Ureter (tissue), 1 donor: ENCODE data around the gene SLC13A4. TPM values are rescaled to one million over a fixed set of nuclear protein-coding genes. Genes with fewer than 3 reads are reported as not detected.
"Not testable (repeated sequence)": the region's sequence is repeated elsewhere in the genome, so short reads cannot be mapped to it uniquely, and the experiment has no call there.

ENCODE experiments used
- DNase-seq: peaks from one replicate; pipeline ENCODE4 v3.0.0-alpha.2; 2020; ENCODE audit warnings: low spot score
- total RNA-seq: library from RNA; stranded (reverse); gene quantifications from one replicate; pipeline ENCODE4 v1.2.4, GENCODE V29; 2023
- donor health status: DM: yes; HTN: yes; CAD: no.

SLC13A4 gene
- total RNA-seq, 1 donor from 2014 or later: 0.13 TPM

DNA sequence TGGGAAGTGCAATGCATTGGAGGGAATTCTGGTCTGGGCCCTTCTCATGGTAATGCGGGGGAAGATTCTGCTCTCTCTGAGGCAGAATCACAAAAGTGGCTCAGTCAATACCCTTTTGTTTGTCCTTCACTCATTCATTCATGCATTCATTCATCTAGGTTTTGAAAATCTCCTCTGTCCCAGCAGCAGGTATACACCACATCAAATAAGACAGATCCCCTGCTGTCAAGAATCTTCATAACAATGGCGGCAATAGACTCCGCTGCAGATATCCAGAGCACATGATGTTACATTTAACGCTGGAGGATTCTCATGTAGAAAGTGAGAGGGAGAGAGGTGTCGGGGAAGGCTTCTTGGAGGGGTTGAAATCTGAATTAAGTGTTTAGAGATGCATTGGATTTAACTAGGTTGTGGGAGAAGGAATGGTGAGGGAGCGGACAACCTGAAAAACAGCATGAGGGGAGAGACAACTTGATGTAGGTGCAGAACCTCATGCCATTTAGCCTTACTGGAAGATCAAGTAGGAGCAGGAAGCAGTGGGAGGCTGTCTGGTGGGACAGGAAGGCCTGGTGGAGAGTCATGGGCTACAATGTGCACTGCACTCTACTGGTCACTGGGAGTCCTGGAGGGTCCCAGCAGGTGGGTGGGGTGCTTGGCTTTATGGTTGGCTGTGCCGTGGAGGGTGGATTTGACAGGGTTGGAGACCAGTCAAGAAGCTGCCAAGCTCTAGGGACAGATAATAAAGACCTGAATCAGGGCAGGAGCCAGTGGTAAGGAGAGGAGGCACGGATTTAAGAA lies 25.8 kb upstream of the SLC13A4 start:
- DNase-seq: no peak

DNA sequence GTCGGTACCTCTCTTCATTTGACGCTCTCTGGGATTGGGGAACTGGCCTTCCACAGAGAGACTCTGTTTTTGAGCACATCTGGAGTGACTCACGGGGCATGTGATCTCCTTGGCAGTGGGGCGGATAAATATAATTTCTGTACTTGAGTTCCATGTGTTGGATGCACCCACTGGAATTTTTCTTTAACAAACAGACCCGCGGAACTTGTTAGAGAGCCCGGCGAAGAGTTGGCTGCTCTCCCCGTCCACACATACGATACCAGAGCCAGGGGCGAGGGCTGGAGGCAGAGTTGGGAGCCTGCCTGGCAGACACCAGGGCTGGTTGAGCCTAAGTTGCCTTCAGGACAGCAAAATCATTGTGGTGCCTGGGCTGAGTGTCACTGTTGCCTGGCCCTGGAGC lies 20.8 kb upstream of the SLC13A4 start, which contains the start of gene FAM180A:
Gene FAM180A, minus strand, starts transcription at position 44 of the 400 bp plus-strand sequence. CDS start 233 bp downstream, outside the sequence.
- DNase-seq: peak; percentile 54

DNA sequence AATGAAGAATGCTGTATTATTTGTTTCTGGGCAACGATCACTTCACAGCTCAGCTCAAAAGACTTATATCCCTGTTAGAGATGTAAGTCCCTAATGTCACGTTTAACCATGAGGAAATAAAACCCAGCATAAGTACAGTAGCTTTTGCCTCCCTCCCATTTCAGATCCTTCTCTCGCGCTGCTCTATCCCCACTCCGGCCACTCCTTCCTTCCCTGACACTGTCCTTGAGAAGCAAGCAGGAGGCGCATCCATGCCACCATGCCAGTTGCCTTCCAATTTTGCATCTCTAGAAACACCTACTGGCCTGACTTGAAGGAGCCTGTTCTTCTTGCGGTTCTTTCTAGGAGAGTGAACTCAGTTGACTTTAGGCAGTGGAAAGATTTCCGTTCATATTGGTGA lies 19.4 kb upstream of the SLC13A4 start:
- no peak for DNase-seq

GRCh38 chr7:135745703-135746312 lies 17.8 kb upstream of the SLC13A4 start:
- DNase-seq: no peak

DNA sequence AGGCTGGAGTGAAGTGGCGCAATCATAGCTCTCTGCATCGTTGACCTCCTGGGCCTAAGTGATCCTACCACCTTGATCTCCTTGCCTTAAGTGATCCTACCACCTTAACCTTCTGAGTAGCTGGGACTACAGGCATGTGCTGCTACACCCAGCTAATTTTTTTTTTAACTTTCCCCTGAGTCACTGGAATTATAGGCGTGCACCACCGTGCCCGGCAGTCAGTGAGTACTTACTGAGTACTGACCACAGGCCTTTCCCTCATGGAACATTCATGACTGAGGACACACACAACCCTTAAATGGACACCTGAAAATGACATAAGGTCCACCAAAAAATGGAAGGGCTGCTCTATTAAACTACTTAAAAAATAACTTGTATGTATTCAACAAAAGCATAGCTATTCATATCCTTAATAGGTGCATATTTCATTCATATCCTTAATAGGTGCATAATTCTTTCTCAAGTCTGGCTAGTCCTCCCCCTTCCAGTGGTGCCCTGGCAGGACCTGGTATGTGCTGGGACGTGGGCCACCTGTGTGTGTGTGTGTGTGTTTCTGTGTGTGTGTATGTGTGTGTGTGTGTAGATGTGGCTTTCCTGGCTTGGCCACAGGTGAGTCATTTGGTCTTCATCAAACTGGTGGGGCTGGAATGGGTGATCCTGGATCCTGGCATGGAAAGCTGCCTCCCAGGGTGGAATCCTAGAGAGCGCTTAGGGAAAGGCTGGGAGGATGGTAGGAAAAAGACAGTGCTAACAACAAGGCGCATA lies 17.1 kb upstream of the SLC13A4 start:
- DNase-seq: no peak

- DNase-seq: no peak
Observed at GRCh38 chr7:135743907-135744731, 16.1 kb upstream of the SLC13A4 start.

GRCh38 chr7:135742371-135742770 lies 14.4 kb upstream of the SLC13A4 start:
- DNase-seq: no peak

GRCh38 chr7:135741905-135742304 lies 13.9 kb upstream of the SLC13A4 start:
- no peak for DNase-seq

GRCh38 chr7:135740889-135741288 lies 12.9 kb upstream of the SLC13A4 start:
- no peak for DNase-seq

DNA sequence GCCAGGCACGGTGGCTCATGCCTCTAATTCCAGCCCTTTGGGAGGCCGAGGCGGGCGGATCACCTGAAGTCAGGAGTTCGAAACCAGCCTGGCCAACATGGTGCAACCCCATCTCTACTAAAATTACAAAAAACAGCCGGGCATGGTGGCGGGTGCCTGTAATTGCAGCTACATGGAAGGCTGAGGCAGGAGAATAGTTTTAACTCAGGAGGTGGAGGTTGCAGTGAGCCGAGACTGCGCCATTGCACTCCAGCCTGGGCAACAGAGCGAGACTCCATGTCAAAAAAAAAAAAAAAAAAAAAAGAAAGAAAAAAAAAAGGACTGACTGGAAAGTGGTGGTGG lies 9.3 kb upstream of the SLC13A4 start:
- not testable (repeated sequence) for DNase-seq

DNA sequence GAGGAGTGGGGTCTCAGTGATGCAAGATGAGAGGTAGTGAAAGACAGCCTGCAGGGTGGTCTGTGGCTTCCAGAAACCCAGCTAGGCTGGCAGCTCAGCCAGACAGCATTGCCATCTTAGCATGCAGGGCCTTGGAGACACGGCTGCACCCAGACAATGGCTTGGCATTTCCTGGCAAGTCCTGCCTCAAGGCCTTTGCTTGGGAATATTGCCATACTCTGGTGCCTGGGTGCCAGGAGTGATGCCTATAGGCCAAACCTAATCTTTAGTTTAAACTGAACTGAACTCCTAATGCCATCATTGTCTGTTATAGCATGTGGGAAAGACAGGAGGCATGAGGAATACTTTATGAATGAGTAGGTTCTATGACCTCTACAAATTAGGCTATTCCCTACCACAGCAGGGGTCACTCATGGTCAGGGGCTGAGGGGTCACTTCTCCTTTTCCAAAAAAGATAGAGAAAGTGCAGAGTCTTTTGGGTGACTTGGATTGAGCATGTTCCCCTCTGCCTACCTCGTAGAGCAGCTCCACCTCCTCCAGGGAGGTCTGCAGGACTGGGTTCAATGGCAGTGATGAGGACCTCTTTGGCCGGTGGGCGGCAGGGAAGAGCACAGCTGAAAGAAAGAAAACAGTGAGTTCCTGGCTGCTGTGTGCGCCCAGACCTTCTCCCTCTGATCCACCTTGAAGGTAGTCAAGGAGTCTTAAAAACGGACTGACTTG lies 8.8 kb upstream of the SLC13A4 start:
- DNase-seq: no peak

DNA sequence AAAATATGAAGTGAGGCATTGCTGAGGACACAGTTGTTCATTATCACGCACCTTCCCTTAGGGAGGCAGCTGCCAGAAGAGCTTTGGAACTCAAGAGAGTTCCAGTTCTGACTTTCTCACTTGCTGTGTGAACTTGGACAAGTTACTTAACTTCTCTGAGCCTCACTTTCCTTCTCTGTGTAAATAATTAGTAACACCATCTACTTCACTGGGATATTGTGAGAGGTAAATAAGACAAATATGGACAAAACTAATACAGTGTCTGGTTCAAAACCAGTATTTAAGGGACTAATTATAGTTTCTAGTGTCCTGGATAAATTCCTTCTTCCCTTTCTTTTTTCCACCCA lies 6.3 kb upstream of the SLC13A4 start:
- DNase-seq: no peak

- DNase-seq: no peak
Observed at GRCh38 chr7:135733603-135734342, 5.8 kb upstream of the SLC13A4 start.

- no peak for DNase-seq
Observed at GRCh38 chr7:135731131-135731530, 3.1 kb upstream of the SLC13A4 start.

GRCh38 chr7:135729230-135729629 lies 1.2 kb upstream of the SLC13A4 start:
- DNase-seq: no peak

- DNase-seq: no peak
Observed at GRCh38 chr7:135726911-135727673, 894 bp downstream of the SLC13A4 start.

DNA sequence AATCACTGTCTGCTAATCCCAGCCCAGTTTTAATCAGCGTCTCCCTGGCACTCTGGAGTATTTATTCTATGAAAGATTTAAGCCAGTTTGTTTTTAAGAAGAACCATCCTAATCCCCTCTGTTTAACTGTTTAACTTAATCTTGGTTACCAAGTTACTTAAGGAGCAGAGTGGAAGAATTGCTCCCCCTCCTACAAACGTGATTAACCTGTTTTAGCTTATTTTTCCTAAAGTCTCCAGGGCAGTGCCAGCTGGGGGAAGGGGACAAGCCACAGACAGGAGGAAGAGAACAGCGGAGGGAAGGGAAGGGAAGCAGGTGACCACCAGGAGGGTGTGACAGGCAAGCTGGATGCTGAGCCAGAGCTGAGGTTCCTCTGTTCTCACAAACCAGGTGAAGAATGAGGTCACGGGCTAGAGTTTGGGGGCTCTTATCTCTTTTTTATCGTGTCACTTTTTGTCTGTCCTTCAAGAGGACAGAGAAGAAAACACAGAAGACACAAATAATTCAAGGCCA lies 1.7 kb downstream of the SLC13A4 start:
- no peak for DNase-seq

- DNase-seq: no peak
Observed at GRCh38 chr7:135723411-135723810, 4.6 kb downstream of the SLC13A4 start.

- DNase-seq: no peak
Observed at GRCh38 chr7:135721198-135721820, 6.7 kb downstream of the SLC13A4 start.
